Measurements from ENCODE around the gene CYP4V2.
"Not testable (repeated sequence)": the region's sequence is repeated elsewhere in the genome, so short reads cannot be mapped to it uniquely, and the experiment has no call there.

The CYP4V2 gene

GRCh38 chr4:186228514-186228894, 37.1 kb downstream of the CYP4V2 start:
- no peak overlapping the region for H3K4me3 ChIP-seq (ENCODE audit: low read length)
- no peak for TF ChIP-seq ZNF274 (IDR thresholded peaks at IDR 0.05; ENCODE audit: low read depth, low read length)

DNA sequence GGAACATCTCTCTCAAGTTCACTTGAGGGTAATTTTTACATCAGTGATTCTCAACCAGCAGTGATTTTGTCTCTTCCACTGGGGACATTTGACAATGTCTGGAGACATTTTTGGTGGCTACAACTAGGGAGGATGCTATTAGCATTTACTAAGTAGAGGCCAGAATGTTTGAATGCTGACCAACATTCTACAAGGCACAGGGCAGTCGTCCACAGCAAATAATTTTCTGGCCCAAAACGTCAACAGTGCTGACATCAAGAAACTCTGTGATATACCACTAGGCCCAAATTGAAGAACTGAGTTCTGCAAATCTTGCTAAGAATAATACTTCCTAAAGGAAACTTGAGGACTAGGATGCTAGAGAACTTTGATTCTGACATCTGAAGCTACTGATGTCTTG, 43.0 kb downstream of the CYP4V2 start:
- no peak for TF ChIP-seq ZNF274 (IDR thresholded peaks at IDR 0.05; ENCODE audit: low read depth, low read length)

DNA sequence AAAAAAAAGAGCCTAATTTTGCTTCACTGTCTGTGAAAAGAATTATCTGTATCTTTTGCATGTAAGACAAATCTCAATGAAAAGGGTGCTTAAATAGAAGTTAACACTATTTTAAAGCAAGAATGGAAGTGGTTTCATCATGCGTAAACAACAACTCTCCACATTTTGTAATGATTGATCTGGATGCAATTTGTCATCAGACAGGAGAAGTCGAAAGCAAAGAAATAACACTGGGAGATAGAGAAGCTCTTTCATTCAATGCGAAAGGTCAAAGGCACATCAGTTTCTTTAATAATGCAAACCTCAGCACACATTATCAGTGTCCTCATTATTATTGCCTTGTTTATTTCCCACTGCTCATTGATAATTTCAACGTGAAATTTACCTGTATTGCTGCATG, 44.8 kb downstream of the CYP4V2 start:
- no peak overlapping the region for H3K4me3 ChIP-seq (ENCODE audit: low read length)
- TF ChIP-seq ZNF274 (IDR thresholded peaks at IDR 0.05; ENCODE audit: low read depth, low read length), result no peak

More for the DNA sequence above, 43.0 kb downstream of the CYP4V2 start:
- no peak overlapping the region for H3K4me3 ChIP-seq (ENCODE audit: low read length)

DNA sequence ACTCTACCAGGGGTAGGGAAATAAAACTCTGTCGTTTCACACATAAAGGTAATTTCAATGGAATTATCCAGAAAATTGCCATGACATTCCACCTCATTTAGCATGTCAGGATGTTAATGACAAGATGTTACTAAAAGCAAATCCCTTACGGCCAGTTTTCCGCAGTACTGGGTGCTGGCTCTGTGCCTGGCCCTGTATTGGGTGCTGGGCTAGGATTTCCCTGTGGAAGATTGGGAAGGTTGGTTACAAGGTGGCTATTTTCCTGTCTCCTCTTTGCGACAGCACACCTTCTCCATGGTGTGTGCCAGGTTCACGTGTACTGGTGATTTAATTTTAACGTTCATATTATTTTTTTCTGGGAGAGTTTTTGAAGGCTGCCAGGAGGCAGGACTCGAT, 49.1 kb downstream of the CYP4V2 start:
- no peak for TF ChIP-seq ZNF274 (IDR thresholded peaks at IDR 0.05; ENCODE audit: low read depth, low read length)
- no peak overlapping the region for H3K4me3 ChIP-seq (ENCODE audit: low read length)

GRCh38 chr4:186240848-186241491, 49.6 kb downstream of the CYP4V2 start:
- no peak for TF ChIP-seq ZNF274 (IDR thresholded peaks at IDR 0.05; ENCODE audit: low read depth, low read length)
- H3K4me3 ChIP-seq (ENCODE audit: low read length), result no peak overlapping the region

DNA sequence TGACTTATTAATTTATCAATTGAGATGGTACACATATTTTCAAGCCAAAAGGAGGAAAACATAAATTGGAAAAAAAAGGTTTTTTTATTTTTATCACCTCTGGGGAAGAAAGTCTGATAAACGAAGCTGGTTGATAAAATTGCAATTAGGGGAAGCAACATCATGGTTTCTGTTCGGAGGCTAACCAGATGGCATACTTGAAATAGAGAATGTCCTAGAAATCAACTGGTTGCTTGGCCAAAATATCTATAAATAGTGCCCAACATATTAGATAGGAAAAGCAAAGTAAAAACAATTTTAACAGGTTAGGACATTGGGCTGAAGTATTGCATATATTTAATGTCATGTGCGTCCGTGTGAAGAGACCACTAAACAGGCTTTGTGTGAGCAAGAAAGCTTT, 50.2 kb downstream of the CYP4V2 start:
- no peak for TF ChIP-seq ZNF274 (IDR thresholded peaks at IDR 0.05; ENCODE audit: low read depth, low read length)
- no peak overlapping the region for H3K4me3 ChIP-seq (ENCODE audit: low read length)

DNA sequence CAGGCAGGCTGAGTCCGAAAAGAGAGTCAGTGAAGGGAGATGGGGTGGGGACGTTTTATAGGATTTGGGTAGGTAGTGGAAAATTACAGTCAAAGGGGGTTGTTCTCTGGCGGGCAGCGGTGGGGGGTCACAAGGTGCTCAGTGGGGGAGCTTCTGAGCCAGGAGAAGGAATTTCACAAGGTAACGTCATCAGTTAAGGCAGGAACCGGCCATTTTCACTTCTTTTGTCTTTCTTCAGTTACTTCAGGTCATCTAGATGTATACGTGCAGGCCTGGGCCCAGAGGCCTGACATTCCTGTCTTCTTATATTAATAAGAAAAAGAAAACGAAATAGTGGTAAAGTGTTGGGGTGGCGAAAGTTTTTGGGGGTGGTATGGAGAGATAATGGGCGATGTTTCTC, 50.7 kb downstream of the CYP4V2 start:
- not testable (repeated sequence) for H3K4me3 ChIP-seq (ENCODE audit: low read length)

DNA sequence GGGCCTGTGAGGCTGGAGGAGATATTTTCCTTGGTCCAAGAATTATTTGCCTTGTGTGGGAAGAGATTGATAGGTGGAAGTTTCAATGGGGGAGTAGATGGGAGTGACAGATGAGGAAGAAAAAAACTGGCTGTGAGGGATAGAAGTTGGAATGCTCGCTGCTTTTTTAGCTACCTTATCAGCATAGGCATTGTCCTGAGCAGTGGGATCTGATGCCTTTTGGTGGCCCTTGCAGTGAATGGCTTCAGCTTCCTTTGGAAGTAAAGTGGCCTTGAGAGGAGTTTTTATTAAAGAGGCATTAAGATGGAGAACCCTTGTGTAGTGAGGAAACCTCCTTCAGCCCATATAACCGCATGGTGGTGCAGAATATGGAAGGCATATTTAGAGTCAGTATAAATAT, 52.0 kb downstream of the CYP4V2 start:
- no peak overlapping the region for H3K4me3 ChIP-seq (ENCODE audit: low read length)
- TF ChIP-seq ZNF274 (IDR thresholded peaks at IDR 0.05; ENCODE audit: low read depth, low read length), result no peak

DNA sequence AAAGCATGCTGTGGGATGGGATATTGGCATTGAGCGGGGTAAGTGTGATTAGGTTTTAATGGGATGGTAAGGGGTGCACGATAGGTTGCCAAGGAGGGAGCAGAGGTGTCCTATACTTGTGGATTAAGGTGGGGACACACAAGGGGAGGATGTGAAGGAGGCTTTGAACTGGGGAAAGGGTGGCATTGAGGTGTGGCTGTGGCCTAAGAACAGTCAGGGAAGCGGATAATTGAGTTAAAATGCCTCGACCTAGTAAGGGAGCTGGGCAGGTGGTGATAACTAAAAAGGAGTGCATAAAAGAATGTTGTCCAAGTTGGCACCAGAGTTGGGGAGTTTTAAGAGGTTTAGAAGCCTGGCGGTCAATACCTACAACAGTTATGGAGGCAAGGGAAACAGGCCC, 53.5 kb downstream of the CYP4V2 start:
- H3K4me3 ChIP-seq (ENCODE audit: low read length), result no peak overlapping the region
- TF ChIP-seq ZNF274 (IDR thresholded peaks at IDR 0.05; ENCODE audit: low read depth, low read length), result no peak

- H3K4me3 ChIP-seq (ENCODE audit: low read length), result not testable (repeated sequence)
These were observed 55.8 kb downstream of the CYP4V2 start for GRCh38 chr4:186247062-186247752.

DNA sequence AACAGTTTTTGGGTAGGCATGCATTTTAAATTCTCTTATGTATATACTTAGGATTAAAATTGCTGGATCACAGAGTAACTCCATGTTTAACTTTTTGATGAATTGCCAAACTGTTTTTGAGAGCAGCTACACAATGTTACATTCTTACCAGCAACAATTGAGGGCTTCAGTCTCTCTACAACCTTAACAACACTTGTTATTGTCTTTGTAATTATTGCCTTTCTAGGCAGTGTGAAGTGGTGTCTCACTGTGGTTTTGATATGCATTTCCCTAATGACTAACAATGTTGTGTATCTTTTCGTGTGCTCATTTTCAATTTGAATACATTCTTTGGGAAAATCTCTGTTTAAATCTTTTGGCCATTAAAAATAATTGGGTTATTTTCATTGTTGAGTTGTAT, 57.3 kb downstream of the CYP4V2 start:
- H3K4me3 ChIP-seq (ENCODE audit: low read length), result no peak overlapping the region
- no peak for TF ChIP-seq ZNF274 (IDR thresholded peaks at IDR 0.05; ENCODE audit: low read depth, low read length)

- TF ChIP-seq ZNF274 (IDR thresholded peaks at IDR 0.05; ENCODE audit: low read depth, low read length), result no peak
- no peak overlapping the region for H3K4me3 ChIP-seq (ENCODE audit: low read length)
These were observed 58.7 kb downstream of the CYP4V2 start for GRCh38 chr4:186249785-186250754.

DNA sequence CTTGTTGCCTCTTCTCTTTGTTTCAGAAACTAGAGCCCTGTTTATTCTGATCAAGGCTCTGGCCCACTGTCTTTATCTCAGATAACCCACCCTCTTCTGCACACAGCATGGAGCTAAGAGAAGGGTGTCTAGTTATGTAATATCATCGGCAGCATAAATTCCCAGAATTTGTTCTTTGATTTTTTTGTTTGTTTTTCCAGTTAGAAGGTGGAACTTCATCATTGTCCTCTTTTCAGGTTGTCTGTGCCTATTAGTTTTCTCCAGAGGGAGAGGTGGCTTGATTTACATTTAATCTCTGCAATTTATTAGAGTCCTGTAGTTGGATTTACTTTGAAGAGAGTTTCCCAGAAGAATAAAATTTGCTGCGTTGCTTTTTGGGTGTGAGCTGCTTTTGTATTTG, 59.4 kb downstream of the CYP4V2 start:
- H3K4me3 ChIP-seq (ENCODE audit: low read length), result no peak overlapping the region
- TF ChIP-seq ZNF274 (IDR thresholded peaks at IDR 0.05; ENCODE audit: low read depth, low read length), result no peak

GRCh38 chr4:186255122-186255521, 63.8 kb downstream of the CYP4V2 start:
- TF ChIP-seq ZNF274 (IDR thresholded peaks at IDR 0.05; ENCODE audit: low read depth, low read length), result no peak
- no peak overlapping the region for H3K4me3 ChIP-seq (ENCODE audit: low read length)
